ENCODE data around the gene OR2G2.

OR2G2 gene

DNA sequence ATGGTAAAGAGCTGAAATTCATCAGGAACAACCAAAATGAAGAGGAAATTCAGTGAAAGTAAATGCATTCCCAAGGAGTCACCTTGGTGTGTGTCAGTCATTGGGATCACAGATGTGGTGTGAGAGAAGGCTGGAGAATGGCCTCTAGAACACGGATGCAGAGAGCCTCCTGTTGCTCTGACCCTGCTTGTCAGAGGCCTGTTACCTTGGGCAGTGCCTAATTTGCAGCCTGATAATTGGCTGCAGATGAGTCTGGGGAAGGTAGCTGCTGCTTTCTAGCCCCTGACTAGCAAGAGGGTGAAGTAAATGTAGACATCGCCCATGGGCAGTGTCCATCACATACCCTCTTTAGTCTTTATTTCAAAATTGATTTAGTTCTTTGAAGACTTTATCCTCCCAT is 35.9 kb upstream of the OR2G2 start:
- H3K9ac ChIP-seq (ENCODE audit: low read length): no peak overlapping the region
- H3K27me3 ChIP-seq (ENCODE audit: low read depth, low read length): peaks cover 35% of the 10 kb centered on the region
- H3K4me1 ChIP-seq (ENCODE audit: low read length): 0 out of 2 replicates have a peak, but pooled peaks cover 4% of the 10 kb centered on the region
- H3K79me2 ChIP-seq (ENCODE audit: low read length): no peaks in the 10 kb centered on the region
- H3K9me3 ChIP-seq (ENCODE audit: insufficient read depth, low read length): no peaks in the 10 kb centered on the region
- no peak overlapping the region for H3K27ac ChIP-seq (ENCODE audit: low read length)
- H3K4me3 ChIP-seq (ENCODE audit: low read length): no peak overlapping the region
- H3K4me2 ChIP-seq (ENCODE audit: low read length): no peak overlapping the region
- H3K36me3 ChIP-seq (replicated peaks; ENCODE audit: low read depth, low read length): no peaks in the 10 kb centered on the region
- no peaks in the 10 kb centered on the region for H4K20me1 ChIP-seq (ENCODE audit: insufficient read depth, low read length)
- no peak overlapping the region for H2AFZ ChIP-seq (ENCODE audit: low read depth, low read length)
- TF ChIP-seq, protein P1, sequence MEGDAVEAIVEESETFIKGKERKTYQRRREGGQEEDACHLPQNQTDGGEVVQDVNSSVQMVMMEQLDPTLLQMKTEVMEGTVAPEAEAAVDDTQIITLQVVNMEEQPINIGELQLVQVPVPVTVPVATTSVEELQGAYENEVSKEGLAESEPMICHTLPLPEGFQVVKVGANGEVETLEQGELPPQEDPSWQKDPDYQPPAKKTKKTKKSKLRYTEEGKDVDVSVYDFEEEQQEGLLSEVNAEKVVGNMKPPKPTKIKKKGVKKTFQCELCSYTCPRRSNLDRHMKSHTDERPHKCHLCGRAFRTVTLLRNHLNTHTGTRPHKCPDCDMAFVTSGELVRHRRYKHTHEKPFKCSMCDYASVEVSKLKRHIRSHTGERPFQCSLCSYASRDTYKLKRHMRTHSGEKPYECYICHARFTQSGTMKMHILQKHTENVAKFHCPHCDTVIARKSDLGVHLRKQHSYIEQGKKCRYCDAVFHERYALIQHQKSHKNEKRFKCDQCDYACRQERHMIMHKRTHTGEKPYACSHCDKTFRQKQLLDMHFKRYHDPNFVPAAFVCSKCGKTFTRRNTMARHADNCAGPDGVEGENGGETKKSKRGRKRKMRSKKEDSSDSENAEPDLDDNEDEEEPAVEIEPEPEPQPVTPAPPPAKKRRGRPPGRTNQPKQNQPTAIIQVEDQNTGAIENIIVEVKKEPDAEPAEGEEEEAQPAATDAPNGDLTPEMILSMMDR (IDR thresholded peaks at IDR 0.05; ENCODE audit: low read depth, low read length): no peak
- no peak for TF ChIP-seq EZH2phosphoT487 (IDR thresholded peaks at IDR 0.05; ENCODE audit: low read depth)

DNA sequence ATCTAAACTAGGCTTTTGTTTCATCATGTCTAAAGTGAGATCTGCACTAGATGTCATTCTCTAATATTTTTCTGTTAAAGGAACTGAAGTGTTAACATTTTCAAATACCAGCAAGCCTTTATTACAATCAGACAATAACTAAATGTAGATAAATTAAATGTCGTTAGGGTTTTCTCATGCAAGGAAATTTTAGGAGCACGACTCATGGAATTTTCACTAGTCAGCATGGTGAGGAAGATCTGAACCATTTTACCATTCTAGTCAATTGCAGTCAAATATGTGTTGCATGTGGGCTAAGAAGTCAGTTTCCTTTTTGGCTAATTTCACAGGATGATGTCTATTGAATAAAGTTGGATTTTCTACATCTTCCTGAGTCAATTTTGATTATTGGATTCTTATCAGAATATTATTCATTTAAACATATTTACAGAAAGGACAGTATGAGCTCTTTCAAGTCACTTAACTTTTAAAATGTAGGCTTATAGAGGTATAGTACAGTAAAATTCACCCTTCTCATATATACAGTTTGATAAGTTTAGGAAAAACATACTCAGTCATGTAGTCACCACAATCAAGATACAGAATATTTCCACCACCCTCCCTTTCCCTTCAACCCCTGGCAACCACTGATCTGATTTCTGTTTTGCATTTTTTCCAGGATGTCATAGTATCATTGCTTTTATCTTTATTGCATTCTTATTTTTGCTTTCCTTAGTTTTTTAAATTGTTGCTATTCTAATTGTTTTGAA is 30.1 kb upstream of the OR2G2 start:
- 0 out of 2 replicates have a peak, but pooled peaks cover 4% of the 10 kb centered on the region for H3K4me1 ChIP-seq (ENCODE audit: low read length)
- no peaks in the 10 kb centered on the region for H3K9me3 ChIP-seq (ENCODE audit: insufficient read depth, low read length)
- H3K9ac ChIP-seq (ENCODE audit: low read length): no peak overlapping the region
- TF ChIP-seq EZH2phosphoT487 (IDR thresholded peaks at IDR 0.05; ENCODE audit: low read depth): no peak
- TF ChIP-seq, protein P1 (IDR thresholded peaks at IDR 0.05; ENCODE audit: low read depth, low read length): no peak
- H3K36me3 ChIP-seq (replicated peaks; ENCODE audit: low read depth, low read length): no peaks in the 10 kb centered on the region
- no peaks in the 10 kb centered on the region for H3K79me2 ChIP-seq (ENCODE audit: low read length)
- H2AFZ ChIP-seq (ENCODE audit: low read depth, low read length): no peak overlapping the region
- no peak overlapping the region for H3K4me2 ChIP-seq (ENCODE audit: low read length)
- no peak overlapping the region for H3K4me3 ChIP-seq (ENCODE audit: low read length)
- no peaks in the 10 kb centered on the region for H4K20me1 ChIP-seq (ENCODE audit: insufficient read depth, low read length)
- H3K27ac ChIP-seq (ENCODE audit: low read length): no peak overlapping the region
- H3K27me3 ChIP-seq (ENCODE audit: low read depth, low read length): peaks cover 44% of the 10 kb centered on the region

DNA sequence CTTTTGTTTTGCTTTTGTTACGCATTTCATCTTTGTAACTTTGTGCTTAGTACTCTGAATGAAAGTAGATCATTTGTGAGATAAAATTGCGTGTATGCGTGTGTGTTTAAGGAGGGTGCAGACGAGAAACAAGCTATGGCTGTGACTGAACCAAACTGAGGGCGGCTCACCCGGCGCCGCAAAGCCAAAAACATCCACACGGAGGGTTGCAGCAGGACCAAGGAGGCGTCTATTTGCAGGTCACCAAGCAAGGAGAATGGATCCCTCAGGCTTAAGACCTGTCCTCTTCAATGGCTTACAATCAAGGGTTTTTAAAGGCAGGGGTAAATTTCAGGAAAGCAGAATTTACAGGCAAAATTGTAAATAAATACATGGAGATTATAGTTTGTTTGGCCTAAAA is 26.4 kb upstream of the OR2G2 start:
- Histone ChIP-seq H3K9me3 (ENCODE audit: insufficient read depth, low read length) (no peaks in the 10 kb centered on the region), H3K4me2 (ENCODE audit: low read length) (no peak overlapping the region), H3K4me3 (ENCODE audit: low read length) (no peak overlapping the region), H3K79me2 (ENCODE audit: low read length) (no peaks in the 10 kb centered on the region), H4K20me1 (ENCODE audit: insufficient read depth, low read length) (no peaks in the 10 kb centered on the region), H3K27me3 (ENCODE audit: low read depth, low read length) (peaks cover 32% of the 10 kb centered on the region), H3K27ac (ENCODE audit: low read length) (no peak overlapping the region), H3K9ac (ENCODE audit: low read length) (no peak overlapping the region), H3K36me3 (replicated peaks; ENCODE audit: low read depth, low read length) (no peaks in the 10 kb centered on the region), H2AFZ (ENCODE audit: low read depth, low read length) (no peak overlapping the region), H3K4me1 (ENCODE audit: low read length) (no peaks in the 10 kb centered on the region)
- TF ChIP-seq, protein P1 (IDR thresholded peaks at IDR 0.05; ENCODE audit: low read depth, low read length): no peak
- no peak for TF ChIP-seq EZH2phosphoT487 (IDR thresholded peaks at IDR 0.05; ENCODE audit: low read depth)

DNA sequence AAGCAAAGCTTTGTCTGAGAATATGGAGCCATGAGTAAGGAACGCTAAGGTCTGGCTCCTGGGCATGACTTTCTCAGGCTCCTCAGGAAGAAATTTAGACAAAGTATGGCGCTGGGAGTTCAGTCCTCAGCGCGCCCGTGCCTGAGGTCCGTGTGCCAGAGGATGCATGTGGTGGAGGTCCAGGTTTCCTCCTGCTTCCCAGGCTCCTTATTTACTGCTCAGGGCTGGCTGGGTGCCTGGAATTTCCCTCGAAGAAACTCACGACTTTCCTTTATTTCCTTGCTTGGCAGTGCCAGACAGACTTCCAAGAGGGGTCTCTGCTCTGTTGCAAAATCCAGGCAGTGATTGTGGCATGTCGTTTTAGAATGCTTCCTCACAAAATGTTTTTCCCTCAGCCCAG is 26.0 kb upstream of the OR2G2 start:
- Histone ChIP-seq H3K27ac (ENCODE audit: low read length) (no peak overlapping the region), H3K27me3 (ENCODE audit: low read depth, low read length) (peaks cover 28% of the 10 kb centered on the region), H3K4me3 (ENCODE audit: low read length) (no peak overlapping the region), H4K20me1 (ENCODE audit: insufficient read depth, low read length) (no peaks in the 10 kb centered on the region), H3K79me2 (ENCODE audit: low read length) (no peaks in the 10 kb centered on the region), H2AFZ (ENCODE audit: low read depth, low read length) (no peak overlapping the region), H3K4me2 (ENCODE audit: low read length) (no peak overlapping the region), H3K36me3 (replicated peaks; ENCODE audit: low read depth, low read length) (no peaks in the 10 kb centered on the region), H3K4me1 (ENCODE audit: low read length) (no peaks in the 10 kb centered on the region), H3K9me3 (ENCODE audit: insufficient read depth, low read length) (no peaks in the 10 kb centered on the region), H3K9ac (ENCODE audit: low read length) (no peak overlapping the region)
- no peak for TF ChIP-seq EZH2phosphoT487 (IDR thresholded peaks at IDR 0.05; ENCODE audit: low read depth)
- TF ChIP-seq, protein P1 (IDR thresholded peaks at IDR 0.05; ENCODE audit: low read depth, low read length): no peak

Data from OCI-LY3 (cell line).